MM.1S (cell line): ENCODE results near the gene CSRP1.

Source experiments
- DNase-seq: peaks from one replicate; pipeline ENCODE4 v3.0.0-alpha.2; 2015
- H2AFZ ChIP-seq: fragments of 300-600 bp; sonication (generic); 2 replicates; pipeline ENCODE4 v1.6.0; 2016; ENCODE audit warnings: antibody characterized with exemption, low read length
- H3F3A ChIP-seq: fragments of 300-600 bp; sonication (generic); 2 replicates; pipeline ENCODE4 v1.6.1; 2016; ENCODE audit warnings: mild to moderate bottlenecking, antibody characterized with exemption, low read length, moderate library complexity, mixed read lengths; ENCODE audit not compliant: insufficient read depth
- H3K27ac ChIP-seq: fragments of 300-600 bp; sonication (generic); 2 replicates; pipeline ENCODE4 v1.5.1; 2016; ENCODE audit warnings: mild to moderate bottlenecking, low read length
- H3K27me3 ChIP-seq: fragments of 300-600 bp; sonication (generic); replicated peaks from 2 replicates; pipeline ENCODE4 v1.6.0; 2016; ENCODE audit warnings: low read length; ENCODE audit not compliant: insufficient read depth
- H3K36me3 ChIP-seq: fragments of 300-600 bp; sonication (generic); replicated peaks from 2 replicates; pipeline ENCODE4 v1.6.1; 2016; ENCODE audit warnings: mild to moderate bottlenecking, low read length, mixed read lengths; ENCODE audit not compliant: insufficient read depth
- H3K4me1 ChIP-seq: fragments of 300-600 bp; sonication (generic); 2 replicates; pipeline ENCODE4 v1.6.1; 2016; ENCODE audit warnings: low read length, mixed read lengths
- H3K4me2 ChIP-seq: fragments of 300-600 bp; sonication (generic); 2 replicates; pipeline ENCODE4 v1.6.0; 2016; ENCODE audit warnings: low read depth, low read length
- H3K4me3 ChIP-seq: fragments of 300-600 bp; sonication (generic); 2 replicates; pipeline ENCODE4 v1.5.1; 2016; ENCODE audit warnings: low read length, mixed read lengths
- H3K79me2 ChIP-seq: fragments of 300-600 bp; sonication (generic); 2 replicates; pipeline ENCODE4 v1.6.1; 2016; ENCODE audit warnings: mixed run types, low read length, mixed read lengths
- H3K9ac ChIP-seq: fragments of 300-600 bp; sonication (generic); 2 replicates; pipeline ENCODE4 v1.6.1; 2016; ENCODE audit warnings: low read length, mixed read lengths
- H3K9me2 ChIP-seq: fragments of 300-600 bp; sonication (generic); replicated peaks from 2 replicates; pipeline ENCODE4 v1.6.1; 2016; ENCODE audit warnings: mild to moderate bottlenecking, low read length, mixed read lengths; ENCODE audit not compliant: insufficient read depth
- H3K9me3 ChIP-seq: fragments of 300-600 bp; sonication (generic); replicated peaks from 2 replicates; pipeline ENCODE4 v1.6.1; 2016; ENCODE audit warnings: mild to moderate bottlenecking, low read length, mixed read lengths; ENCODE audit not compliant: insufficient read depth
- H4K20me1 ChIP-seq: fragments of 300-600 bp; sonication (generic); 2 replicates; pipeline ENCODE4 v1.6.1; 2016; ENCODE audit warnings: mild to moderate bottlenecking, low read length, moderate library complexity, mixed read lengths; ENCODE audit not compliant: insufficient read depth
- CTCF ChIP-seq: fragments of 300-600 bp; sonication (generic); IDR thresholded peaks from 2 replicates; pipeline ENCODE4 v1.5.1; 2016; ENCODE audit warnings: antibody characterized with exemption, low read length, mixed read lengths
- EZH2 ChIP-seq: fragments of 300-600 bp; sonication (generic); optimal IDR thresholded peaks from 2 replicates; pipeline ENCODE3; 2017; ENCODE audit warnings: low read depth, mild to moderate bottlenecking, antibody characterized with exemption, low read length, mixed read lengths
- EZH2phosphoT487 ChIP-seq: fragments of 300-600 bp; sonication (generic); IDR thresholded peaks from 2 replicates; pipeline ENCODE4 v1.6.1; 2018; ENCODE audit warnings: antibody characterized with exemption, low read length

CSRP1 gene

GRCh38 chr1:201455098-201455497, 51.8 kb downstream of the CSRP1 start:
- no peaks in the 10 kb centered on the region; the same call in 1 of the 2 replicates for H3K27me3 ChIP-seq
- no peak overlapping the region for H3K27ac ChIP-seq
- H3K4me2 ChIP-seq: no peak overlapping the region
- no peaks in the 10 kb centered on the region for H3K9me3 ChIP-seq
- H3K36me3 ChIP-seq: no peaks in the 10 kb centered on the region
- H3K9me2 ChIP-seq: no peaks in the 10 kb centered on the region
- no peaks in the 10 kb centered on the region for H3K4me1 ChIP-seq
- H3K4me3 ChIP-seq: no peak overlapping the region
- TF ChIP-seq EZH2phosphoT487: no peak
- TF ChIP-seq EZH2: no peak
- TF ChIP-seq CTCF: no peak
- H3F3A ChIP-seq: no peaks in the 10 kb centered on the region
- no peaks in the 10 kb centered on the region for H3K79me2 ChIP-seq
- DNase-seq: no peak
- no peak overlapping the region for H2AFZ ChIP-seq
- no peaks in the 10 kb centered on the region for H4K20me1 ChIP-seq
- H3K9ac ChIP-seq: no peak overlapping the region

GRCh38 chr1:201454608-201455007, 52.3 kb downstream of the CSRP1 start:
- Histone ChIP-seq H3K4me2 (no peak overlapping the region), H3K9me2 (no peaks in the 10 kb centered on the region), H3K9me3 (no peaks in the 10 kb centered on the region), H3K79me2 (no peaks in the 10 kb centered on the region), H3K27me3 (no peaks in the 10 kb centered on the region), H2AFZ (no peak overlapping the region), H3K4me1 (no peaks in the 10 kb centered on the region), H3K36me3 (no peaks in the 10 kb centered on the region), H4K20me1 (no peaks in the 10 kb centered on the region), H3F3A (no peaks in the 10 kb centered on the region), H3K27ac (no peak overlapping the region), H3K4me3 (no peak overlapping the region), H3K9ac (no peak overlapping the region)
- no peak for DNase-seq
- no peak for TF ChIP-seq EZH2phosphoT487
- TF ChIP-seq CTCF: no peak
- no peak for TF ChIP-seq EZH2

GRCh38 chr1:201452866-201453265, 54.1 kb downstream of the CSRP1 start:
- H3K4me2 ChIP-seq: no peak overlapping the region

More at GRCh38 chr1:201452866-201453265, 54.1 kb downstream of the CSRP1 start:
- H3K79me2 ChIP-seq: no peaks in the 10 kb centered on the region
- H3K27me3 ChIP-seq: no peaks in the 10 kb centered on the region
- TF ChIP-seq EZH2 (no peak), CTCF (no peak), EZH2phosphoT487 (no peak)
- no peak overlapping the region for H3K9ac ChIP-seq
- no peak overlapping the region for H2AFZ ChIP-seq
- no peaks in the 10 kb centered on the region for H3K9me2 ChIP-seq
- H3F3A ChIP-seq: no peaks in the 10 kb centered on the region
- no peaks in the 10 kb centered on the region for H3K4me1 ChIP-seq
- no peaks in the 10 kb centered on the region for H3K36me3 ChIP-seq
- H4K20me1 ChIP-seq: no peaks in the 10 kb centered on the region
- H3K9me3 ChIP-seq: no peaks in the 10 kb centered on the region
- no peak for DNase-seq
- H3K27ac ChIP-seq: no peak overlapping the region
- H3K4me3 ChIP-seq: no peak overlapping the region
